HepG2 (cell line): Measurements from ENCODE around the gene GEMIN8. TPM values are rescaled to one million over a fixed set of nuclear protein-coding genes. Genes with fewer than 3 reads are reported as not detected.

ENCODE experiments used
- ATAC-seq: fragments of 200-7000 bp; cut with Tn5 transposase; 3 replicates; pipeline ENCODE4 v1.9.1; 2020; ENCODE audit warnings: mild to moderate bottlenecking, moderate library complexity
- BruUV-seq: library from RNA; stranded (reverse); fragments of 400-500 nt; replicated peaks from 2 replicates; lab custom pipeline; 2021; lab: Mats Ljungman, UMichigan
- CTCF ChIA-PET: fragments of 300-600 bp; formaldehyde crosslinking; extraction: SDS; loops from one replicate; lab custom pipeline; 2021; ENCODE audit warnings: low total read pairs, inconsistent platforms, low intra/inter-chr PET ratio; lab: Yijun Ruan, JAX
- POLR2A ChIA-PET: fragments of 350-600 bp; sonication (Branson Sonifier 250); formaldehyde crosslinking; loops from one replicate; lab custom pipeline; 2020; ENCODE audit warnings: antibody characterized with exemption, inconsistent platforms; lab: Yijun Ruan, JAX
- DNase-seq: peaks from one replicate; pipeline ENCODE4 v3.0.0-alpha.2; 2015; ENCODE audit warnings: low spot score
- FAIRE-seq: peaks from 3 replicates; lab custom pipeline; 2011; peaks lifted over from hg19 to GRCh38; lab: Jason Lieb, UNC
- H2AFZ ChIP-seq: one replicate; pipeline ENCODE4 v1.6.1; 2011; ENCODE audit warnings: low read length, inconsistent platforms
- H3K27ac ChIP-seq: fragments of 300-600 bp; 3 replicates; pipeline ENCODE4 v1.8.0; 2011; ENCODE audit warnings: mixed run types, mild to moderate bottlenecking, mixed read lengths, low read length, inconsistent platforms; ENCODE audit not compliant: insufficient read depth; ENCODE audit errors: extremely low read length
- H3K27me3 ChIP-seq, 2 experiments: fragments of 200-600 bp in 1 of 2; 2 replicates in 1 of 2; 3 replicates in 1 of 2; pipeline versions ENCODE4 v1.6.0 to v1.8.0; 2011; ENCODE audit warnings: low read length in 2 of 2, mild to moderate bottlenecking in 2 of 2, moderate library complexity in 2 of 2, inconsistent platforms in 1 of 2; ENCODE audit not compliant: insufficient read depth in 2 of 2, control insufficient read depth in 1 of 2
- H3K36me3 ChIP-seq, 2 experiments: fragments of 200-600 bp in 1 of 2; replicated peaks in 1 of 2; 2 replicates in 1 of 2; 3 replicates in 1 of 2; pipeline versions ENCODE4 v1.5.1 to v1.8.0; 2011; ENCODE audit warnings: low read length in 2 of 2, inconsistent platforms in 1 of 2; ENCODE audit not compliant: insufficient read depth in 2 of 2, control insufficient read depth in 1 of 2
- H3K4me1 ChIP-seq: 2 replicates; pipeline ENCODE4 v1.5.1; 2012; ENCODE audit warnings: low read length, inconsistent platforms; ENCODE audit not compliant: insufficient read depth
- H3K4me2 ChIP-seq: 2 replicates; pipeline ENCODE4 v1.6.0; 2011; ENCODE audit warnings: low read depth, low read length, inconsistent platforms
- H3K4me3 ChIP-seq, 3 experiments: fragments of 200-600 bp in 1 of 3; sonication (generic), shearing (Covaris generic) in 1 of 3; replicated peaks in 1 of 3; 2 replicates each; pipeline ENCODE4 v1.5.1; 2011 to 2016; ENCODE audit warnings: low read length in 3 of 3, inconsistent platforms in 2 of 3, low read depth in 2 of 3, mild to moderate bottlenecking in 2 of 3, control low read depth in 1 of 3, mixed read lengths in 1 of 3; ENCODE audit not compliant: insufficient read depth in 1 of 3
- H3K79me2 ChIP-seq: one replicate; pipeline ENCODE4 v1.6.1; 2011; ENCODE audit warnings: low read length, inconsistent platforms; ENCODE audit not compliant: insufficient read depth
- H3K9ac ChIP-seq: 2 replicates; pipeline ENCODE4 v1.6.0; 2011; ENCODE audit warnings: mild to moderate bottlenecking, low read depth, low read length, inconsistent platforms; ENCODE audit not compliant: insufficient read depth
- H3K9me3 ChIP-seq: 2 replicates; pipeline ENCODE4 v1.5.1; 2012; ENCODE audit warnings: mild to moderate bottlenecking, low read length
- H4K20me1 ChIP-seq: 2 replicates; pipeline ENCODE4 v1.6.0; 2011; ENCODE audit warnings: inconsistent platforms, mild to moderate bottlenecking, low read length, moderate library complexity; ENCODE audit not compliant: insufficient read depth
- FOSL1 ChIP-seq: sonication (generic); formaldehyde crosslinking; IDR thresholded peaks from 2 replicates; pipeline ENCODE4 v1.9.0; 2021; ENCODE audit warnings: missing genetic modification reagents, borderline replicate concordance
- SNRNP70 ChIP-seq: fragments of 200-400 bp; formaldehyde crosslinking; IDR thresholded peaks from 2 replicates; pipeline ENCODE4 v1.6.1; 2017; ENCODE audit warnings: mild to moderate bottlenecking, low read depth, low read length, moderate library complexity
- ZFY ChIP-seq: sonication (generic); formaldehyde crosslinking; IDR thresholded peaks from 2 replicates; pipeline ENCODE4 v1.4.0; 2020; ENCODE audit warnings: missing genetic modification reagents
- ZNF331 ChIP-seq: sonication (generic); formaldehyde crosslinking; IDR thresholded peaks from 2 replicates; pipeline ENCODE4 v1.4.0; 2020; ENCODE audit warnings: missing genetic modification reagents
- ZNF572 ChIP-seq: sonication (generic); formaldehyde crosslinking; IDR thresholded peaks from 2 replicates; pipeline ENCODE4 v1.5.1; 2020; ENCODE audit warnings: mild to moderate bottlenecking, missing genetic modification reagents
- ZNF770 ChIP-seq: sonication (generic); formaldehyde crosslinking; IDR thresholded peaks from 2 replicates; pipeline ENCODE4 v1.5.0; 2020; ENCODE audit warnings: mild to moderate bottlenecking, missing genetic modification reagents
- WGBS: methylation state at CpG from one replicate; pipeline ENCODE4 v1.1.6; 2017; ENCODE audit warnings: low lambda C conversion rate; 5-methylcytosine and 5-hydroxymethylcytosine counted together
- in situ Hi-C: cut with HindIII; loops from 2 replicates; pipeline ENCODE4 v1.10.0; 2017; ENCODE audit warnings: low pct_unique_long_range_greater_than_20kb; ENCODE audit not compliant: extremely low pct_ligation_motif_present
- intact Hi-C: fragments of 100-400 bp; cut with micrococcal nuclease; formaldehyde crosslinking; loops from one replicate; pipeline ENCODE4 v1.10.0; 2022; ENCODE audit not compliant: unreplicated experiment
- polyA plus RNA-seq, 8 experiments: library from polyadenylated mRNA; depleted of rRNA in 3 of 8; stranded (reverse) in 7 of 8; unstranded in 1 of 8; fragments of >200 nt; fragmentation: Illumina TruSeq in 4 of 8; extraction: Trizol in 4 of 8; gene quantifications; 2 replicates each; pipeline versions ENCODE4 v1.2.1 to v1.2.3, GENCODE V29; 2011 to 2016; ENCODE audit warnings: low read depth in 4 of 8, missing spikeins in 1 of 8, mixed read lengths in 1 of 8; ENCODE audit not compliant: insufficient read depth in 1 of 8
- total RNA-seq, 5 experiments: library from RNA; depleted of rRNA; stranded (reverse); fragments of >200 nt; fragmentation: Illumina TruSeq; extraction: Trizol; gene quantifications; 2 replicates each; pipeline ENCODE4 v1.2.3, GENCODE V29; 2016; ENCODE audit warnings: low read depth in 1 of 5

The GEMIN8 gene
- total and polyA plus RNA-seq, 2 of the 13 experiments (the other 11 are each of a cell fraction or from before 2014, with no cell fraction given): 9.7 to 23.7 TPM

DNA sequence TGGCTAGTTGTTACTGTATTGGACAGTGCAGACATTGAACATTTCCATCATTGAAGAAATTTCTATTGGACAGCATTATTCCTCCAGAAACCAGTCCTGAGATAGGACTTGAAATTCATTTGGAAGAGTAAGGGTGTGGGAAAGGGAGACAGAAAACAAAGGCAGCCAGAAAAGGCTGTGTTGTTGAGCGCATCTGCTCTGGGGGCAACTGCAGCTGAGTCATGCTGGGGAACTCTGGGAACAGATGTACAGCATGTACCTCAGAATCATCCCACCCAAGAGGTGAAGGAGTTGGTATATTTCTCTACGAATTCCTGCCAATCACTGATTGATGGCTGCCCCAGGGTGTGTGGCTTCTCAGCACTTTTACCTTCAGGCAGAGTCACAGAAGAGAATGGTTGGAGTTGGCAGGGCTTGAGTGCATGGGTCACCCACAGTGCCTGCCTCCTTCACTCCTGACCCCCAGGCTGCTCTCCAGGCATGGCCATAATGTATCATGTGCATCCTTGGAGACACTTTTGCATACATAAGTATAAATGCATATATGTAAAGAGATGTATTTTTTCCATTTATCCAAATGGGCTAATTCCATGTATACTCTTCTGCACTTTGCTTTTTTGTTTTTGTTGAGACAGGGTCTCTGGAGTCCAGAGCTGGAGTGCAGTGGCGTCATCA, 39.4 kb downstream of the GEMIN8 start:
- in situ Hi-C loops (no loop called here), intact Hi-C loops (no loop called here)
- ATAC-seq (no peak), FAIRE-seq (no peak)
- Histone ChIP-seq H4K20me1 (no peaks in the 10 kb centered on the region), H3K36me3 (no peaks in the 10 kb centered on the region), H3K4me3 (no peak overlapping the region), H3K79me2 (no peaks in the 10 kb centered on the region), H3K9ac (no peak overlapping the region), H3K4me1 (no peaks in the 10 kb centered on the region), H2AFZ (no peak overlapping the region), H3K27ac (no peak overlapping the region), H3K9me3 (no peaks in the 10 kb centered on the region), H3K4me2 (no peak overlapping the region), H3K27me3 (no peaks in the 10 kb centered on the region)
- WGBS: 83% methylated on average over 2 of the region's 3 CpGs
- ChIA-PET CTCF (no interaction called here), POLR2A (no interaction called here)
- TF ChIP-seq FOSL1 (CRISPR knock-in tag) (no peak), ZFY (CRISPR knock-in tag) (no peak), SNRNP70 (no peak), ZNF331 (CRISPR knock-in tag) (no peak), ZNF572 (no peak), ZNF770 (no peak)
- TF ChIP-seq, all 625 proteins: peak for 0
- no peak for DNase-seq
- BruUV-seq: no TSS peak
